Thyroid gland (tissue), 4 donors: ENCODE results near the gene STK38. TPM values are rescaled to one million over a fixed set of nuclear protein-coding genes. Genes with fewer than 3 reads are reported as not detected.

Source experiments
- DNase-seq, 2 donors: peaks; one replicate each; pipeline ENCODE4 v3.0.0-alpha.2; 2019
- H3K27ac ChIP-seq, 3 donors: fragments of 200-600 bp; sonication (generic); 1 replicate in 2 of 3; 2 replicates in 1 of 3; pipeline ENCODE4 v1.5.1; 2016 to 2019; ENCODE audit warnings: mild to moderate bottlenecking in 1 of 3, moderate library complexity in 1 of 3
- H3K27me3 ChIP-seq: fragments of 200-600 bp; sonication (generic); one replicate; pipeline ENCODE4 v1.5.1; 2019
- H3K36me3 ChIP-seq, 2 donors: fragments of 200-600 bp; sonication (generic); one replicate each; pipeline ENCODE4 v1.5.1; 2016 to 2019
- H3K4me1 ChIP-seq, 2 donors: fragments of 200-600 bp; sonication (generic); one replicate each; pipeline ENCODE4 v1.5.1; 2017 to 2019
- H3K4me3 ChIP-seq, 3 donors: fragments of 200-600 bp; sonication (generic); replicated peaks in 1 of 3; 1 replicate in 2 of 3; 2 replicates in 1 of 3; pipeline ENCODE4 v1.5.1; 2016; ENCODE audit warnings: mild to moderate bottlenecking in 1 of 3
- H3K9me3 ChIP-seq: fragments of 200-600 bp; sonication (generic); one replicate; pipeline ENCODE4 v1.5.1; 2017
- POLR2A ChIP-seq, 2 donors: fragments of 450-650 bp; IDR thresholded peaks; one replicate each; pipeline ENCODE4 v1.6.1; 2017; ENCODE audit warnings: antibody characterized with exemption in 2 of 2, mild to moderate bottlenecking in 2 of 2, moderate library complexity in 1 of 2
- WGBS, 2 donors: methylation state at CpG; one replicate each; pipeline ENCODE4 v1.1.5; 2017; 5-methylcytosine and 5-hydroxymethylcytosine counted together
- intact Hi-C: fragments of 100-400 bp; cut with DNase I; formaldehyde crosslinking; loops from one replicate; pipeline ENCODE4 v1.15.1; 2023
- total RNA-seq, 4 donors: library from RNA; depleted of rRNA; stranded (reverse); fragments of >200 nt; gene quantifications; one replicate each; pipeline ENCODE4 v1.2.3, GENCODE V29; 2016
- TF ChIP-seq, protein P1 (sequence below), 6 experiments: fragments of 200-600 bp in 3 of 6; fragments of 450-650 bp in 3 of 6; sonication (generic) in 3 of 6; IDR thresholded peaks; one replicate each; pipeline ENCODE4 v1.5.1; 2016 to 2019; ENCODE audit warnings: antibody characterized with exemption in 6 of 6, mild to moderate bottlenecking in 2 of 6, inconsistent platforms in 1 of 6, moderate library complexity in 1 of 6

The STK38 gene
- total RNA-seq, 4 donors from 2014 or later = 11.9 to 21.9 (median 14.1) TPM

DNA sequence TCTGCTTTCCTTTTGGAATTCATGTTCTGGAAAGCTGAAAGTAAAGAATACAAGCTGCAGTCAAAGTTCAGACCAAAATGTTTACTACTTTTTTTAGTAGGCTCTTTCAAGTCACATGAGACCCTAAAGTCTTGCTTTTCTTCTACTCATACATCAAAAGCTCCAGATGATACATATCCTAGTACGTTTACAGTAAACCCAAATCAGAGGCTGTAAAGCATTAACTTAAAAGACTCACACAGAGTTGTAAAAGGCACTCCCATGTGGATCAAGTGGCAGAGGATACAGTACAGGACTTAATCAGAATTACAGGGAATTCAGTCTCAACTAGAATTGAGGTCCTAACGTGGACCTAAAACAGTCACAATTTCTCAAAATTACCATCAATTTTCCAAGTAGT is 40.7 kb downstream of the STK38 start:
- peaks cover 0 to 8% of the 10 kb centered on the region in 2 donors for H3K36me3 ChIP-seq

DNA sequence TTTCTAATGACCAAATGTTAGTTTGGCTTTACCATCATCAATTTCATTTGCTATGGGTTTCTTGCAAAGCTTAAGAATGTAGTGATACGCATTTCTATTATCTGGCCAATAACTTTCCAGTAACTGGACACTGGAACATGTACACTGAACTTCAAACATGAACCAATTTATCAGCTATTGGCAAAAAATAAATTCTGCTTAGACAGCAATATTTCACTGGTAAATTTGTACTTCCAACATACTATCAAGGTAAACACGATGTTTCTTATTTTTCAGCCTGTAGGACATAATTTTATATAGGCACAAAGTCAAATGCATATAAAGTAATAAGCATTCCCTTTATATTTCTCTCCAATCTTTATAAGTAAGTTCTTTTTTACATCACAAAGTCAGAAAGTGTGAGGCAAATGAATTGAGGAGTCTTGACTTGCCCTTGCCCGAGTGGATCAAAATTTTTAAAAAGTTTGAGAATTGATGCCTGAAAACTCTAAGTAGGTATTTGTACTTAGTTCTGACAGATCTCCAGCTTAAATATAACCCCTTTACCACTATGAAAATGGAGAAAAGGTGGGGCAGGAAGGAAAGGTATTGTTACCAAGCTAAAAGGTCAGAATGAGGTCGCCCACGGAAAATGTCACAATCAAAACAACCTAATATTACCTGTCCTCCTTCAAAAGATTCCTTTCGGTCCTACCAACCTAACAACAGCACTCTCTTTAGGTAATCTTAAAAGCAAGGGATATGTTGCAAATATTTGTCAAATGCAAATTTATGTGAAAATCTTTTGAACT is 41.3 kb downstream of the STK38 start:
- TF ChIP-seq, protein P1, sequence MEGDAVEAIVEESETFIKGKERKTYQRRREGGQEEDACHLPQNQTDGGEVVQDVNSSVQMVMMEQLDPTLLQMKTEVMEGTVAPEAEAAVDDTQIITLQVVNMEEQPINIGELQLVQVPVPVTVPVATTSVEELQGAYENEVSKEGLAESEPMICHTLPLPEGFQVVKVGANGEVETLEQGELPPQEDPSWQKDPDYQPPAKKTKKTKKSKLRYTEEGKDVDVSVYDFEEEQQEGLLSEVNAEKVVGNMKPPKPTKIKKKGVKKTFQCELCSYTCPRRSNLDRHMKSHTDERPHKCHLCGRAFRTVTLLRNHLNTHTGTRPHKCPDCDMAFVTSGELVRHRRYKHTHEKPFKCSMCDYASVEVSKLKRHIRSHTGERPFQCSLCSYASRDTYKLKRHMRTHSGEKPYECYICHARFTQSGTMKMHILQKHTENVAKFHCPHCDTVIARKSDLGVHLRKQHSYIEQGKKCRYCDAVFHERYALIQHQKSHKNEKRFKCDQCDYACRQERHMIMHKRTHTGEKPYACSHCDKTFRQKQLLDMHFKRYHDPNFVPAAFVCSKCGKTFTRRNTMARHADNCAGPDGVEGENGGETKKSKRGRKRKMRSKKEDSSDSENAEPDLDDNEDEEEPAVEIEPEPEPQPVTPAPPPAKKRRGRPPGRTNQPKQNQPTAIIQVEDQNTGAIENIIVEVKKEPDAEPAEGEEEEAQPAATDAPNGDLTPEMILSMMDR (IDR thresholded peaks at IDR 0.05) = no peak
- no peak for TF ChIP-seq POLR2A (IDR thresholded peaks at IDR 0.05)
- no peak for DNase-seq
- intact Hi-C loops = no loop called here
- H3K27me3 ChIP-seq = no peaks in the 10 kb centered on the region
- H3K4me1 ChIP-seq = no peaks in the 10 kb centered on the region
- H3K36me3 ChIP-seq = peaks cover 0 to 8% of the 10 kb centered on the region in 2 donors
- H3K9me3 ChIP-seq = no peaks in the 10 kb centered on the region
- no peak overlapping the region for H3K27ac ChIP-seq
- H3K4me3 ChIP-seq = no peak overlapping the region
- WGBS, 2 donors = 80 to 85% methylated on average over 6 of the region's 6 CpGs

More for the DNA sequence above, 40.7 kb downstream of the STK38 start:
- H3K9me3 ChIP-seq = no peaks in the 10 kb centered on the region
- no peak overlapping the region for H3K4me3 ChIP-seq
- H3K4me1 ChIP-seq = no peaks in the 10 kb centered on the region
- intact Hi-C loops = no loop called here
- DNase-seq = no peak
- 89 to 92% methylated on average over 2 of the region's 2 CpGs for WGBS, 2 donors
- TF ChIP-seq, protein P1 (IDR thresholded peaks at IDR 0.05) = no peak
- no peak for TF ChIP-seq POLR2A (IDR thresholded peaks at IDR 0.05)
- H3K27ac ChIP-seq = no peak overlapping the region
- H3K27me3 ChIP-seq = no peaks in the 10 kb centered on the region

DNA sequence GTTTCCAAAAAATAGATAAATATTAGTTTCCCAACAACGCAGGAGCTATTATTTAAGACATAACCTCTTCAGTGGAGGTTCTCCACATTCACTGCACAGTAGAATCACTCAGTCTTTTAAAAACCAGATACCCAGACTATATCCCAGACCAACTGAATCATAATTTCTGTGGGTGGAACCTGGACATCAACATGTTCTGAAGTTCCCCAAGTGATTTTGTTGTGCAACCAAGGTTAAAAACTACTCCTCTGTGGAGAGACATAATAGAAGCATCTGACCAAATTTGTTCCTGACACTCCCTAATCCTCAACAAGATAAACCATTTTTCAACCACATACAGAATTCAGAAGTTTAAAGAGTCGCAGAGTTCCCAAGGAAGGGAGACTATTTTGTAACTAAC is 42.3 kb downstream of the STK38 start:
- H3K27me3 ChIP-seq = no peaks in the 10 kb centered on the region
- no peak overlapping the region for H3K4me3 ChIP-seq
- no peak for DNase-seq
- H3K4me1 ChIP-seq = no peaks in the 10 kb centered on the region
- 93 to 98% methylated on average over 2 of the region's 2 CpGs for WGBS, 2 donors
- H3K27ac ChIP-seq = no peak overlapping the region
- intact Hi-C loops = no loop called here
- H3K9me3 ChIP-seq = no peaks in the 10 kb centered on the region
- no peak for TF ChIP-seq POLR2A (IDR thresholded peaks at IDR 0.05)
- TF ChIP-seq, protein P1 (IDR thresholded peaks at IDR 0.05) = no peak
- peaks cover 0 to 8% of the 10 kb centered on the region in 2 donors for H3K36me3 ChIP-seq

DNA sequence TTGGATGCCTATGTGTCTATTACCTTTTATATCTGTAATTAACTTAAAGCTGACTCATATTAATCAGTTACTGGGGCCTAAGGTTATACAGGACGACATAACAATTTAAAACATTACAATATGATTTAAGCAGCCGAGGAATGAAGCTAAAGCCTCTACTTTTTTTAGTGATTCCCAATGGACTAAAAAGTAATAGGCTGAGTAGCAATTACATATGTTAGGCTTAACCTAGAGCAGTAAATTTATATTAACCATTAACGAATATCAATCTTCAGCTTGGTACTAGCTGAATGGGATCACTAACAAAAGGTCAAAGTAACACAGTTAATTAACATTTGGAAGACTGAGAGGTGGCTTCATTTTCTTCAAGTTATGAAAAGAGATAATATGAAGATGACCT is 43.1 kb downstream of the STK38 start:
- Histone ChIP-seq H3K27ac (no peak overlapping the region), H3K9me3 (no peaks in the 10 kb centered on the region), H3K36me3 (peaks cover 0 to 8% of the 10 kb centered on the region in 2 donors), H3K4me3 (no peak overlapping the region), H3K27me3 (no peaks in the 10 kb centered on the region), H3K4me1 (no peaks in the 10 kb centered on the region)
- intact Hi-C loops = no loop called here
- TF ChIP-seq, protein P1 (IDR thresholded peaks at IDR 0.05) = no peak
- 93 to 96% methylated on average over 3 of the region's 3 CpGs for WGBS, 2 donors
- DNase-seq = no peak

DNA sequence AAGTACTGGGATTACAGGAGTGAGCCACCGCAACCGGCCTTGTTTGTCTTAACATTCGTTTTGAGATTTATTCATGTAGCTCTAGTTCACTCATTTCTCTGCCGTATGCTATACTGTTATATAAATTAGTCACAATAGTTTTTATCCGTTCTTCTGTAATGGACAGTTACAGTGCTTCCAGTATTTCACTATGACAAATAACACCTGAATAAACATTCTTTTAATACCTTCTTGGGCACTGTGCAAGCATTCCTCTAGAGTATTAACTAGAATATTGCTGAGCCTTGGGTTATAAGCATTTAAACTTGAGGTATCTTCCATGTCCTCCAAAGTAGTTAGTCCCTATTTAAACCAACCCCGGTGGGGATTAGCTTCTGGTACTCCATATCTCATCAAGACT is 45.6 kb downstream of the STK38 start:
- no peak for TF ChIP-seq POLR2A (IDR thresholded peaks at IDR 0.05)
- TF ChIP-seq, protein P1 (IDR thresholded peaks at IDR 0.05) = no peak
- intact Hi-C loops = no loop called here
- no peak overlapping the region for H3K27ac ChIP-seq
- H3K9me3 ChIP-seq = no peaks in the 10 kb centered on the region
- H3K27me3 ChIP-seq = no peaks in the 10 kb centered on the region
- H3K4me3 ChIP-seq = no peak overlapping the region
- 95% methylated on average over 6 of the region's 6 CpGs for WGBS, 2 donors
- H3K36me3 ChIP-seq = peaks cover 8 to 15% of the 10 kb centered on the region in 2 donors
- no peak for DNase-seq
- H3K4me1 ChIP-seq = no peaks in the 10 kb centered on the region
